GM23248 (cell line): Measurements from ENCODE around the gene C2orf69.

Source experiments
- EZH2 ChIP-seq: fragments of 200-600 bp; sonication (generic); IDR thresholded peaks from 2 replicates; pipeline ENCODE4 v1.6.1; 2018; ENCODE audit warnings: antibody characterized with exemption, mild to moderate bottlenecking; ENCODE audit not compliant: insufficient read depth, poor library complexity, severe bottlenecking
- EZH2phosphoT487 ChIP-seq: fragments of 200-600 bp; sonication (generic); IDR thresholded peaks from 2 replicates; pipeline ENCODE4 v1.6.1; 2018; ENCODE audit warnings: antibody characterized with exemption, moderate library complexity, mild to moderate bottlenecking, low read depth; ENCODE audit not compliant: insufficient read depth

- TF ChIP-seq EZH2phosphoT487 (no peak), EZH2 (no peak)
Measured at GRCh38 chr2:199928226-199928625, 17.1 kb downstream of the C2orf69 start.
